H1 (cell line): ENCODE results near the gene MYL6B. TPM values are rescaled to one million over a fixed set of nuclear protein-coding genes. Genes with fewer than 3 reads are reported as not detected.

Experiments
- ASH2L ChIP-seq: fragments of 200-600, 300-600 bp; sonication (generic); IDR thresholded peaks from one replicate; pipeline ENCODE4 v1.7.1; 2017; ENCODE audit warnings: low read length
- ATF3 ChIP-seq: IDR thresholded peaks from 2 replicates; pipeline ENCODE4 v1.6.1; 2011; ENCODE audit warnings: low read depth, mild to moderate bottlenecking, low read length; ENCODE audit not compliant: insufficient read depth
- BACH1 ChIP-seq: IDR thresholded peaks from 2 replicates; pipeline ENCODE4 v1.6.1; 2012; ENCODE audit warnings: low read length, improper control_type of control experiment
- BCL11A ChIP-seq, 2 experiments: IDR thresholded peaks; one replicate each; pipeline ENCODE4 v1.6.1; 2011; ENCODE audit warnings: low read depth in 2 of 2, low read length in 2 of 2, mild to moderate bottlenecking in 2 of 2
- CEBPB ChIP-seq: IDR thresholded peaks from 2 replicates; pipeline ENCODE4 v1.6.1; 2012; ENCODE audit warnings: low read depth, low read length
- CREB1 ChIP-seq: IDR thresholded peaks from 2 replicates; pipeline ENCODE4 v1.6.1; 2012; ENCODE audit warnings: inconsistent platforms
- E2F6 ChIP-seq: IDR thresholded peaks from 2 replicates; pipeline ENCODE4 v1.6.1; 2012; ENCODE audit warnings: inconsistent platforms
- EGR1 ChIP-seq: IDR thresholded peaks from 2 replicates; pipeline ENCODE4 v1.6.1; 2011; ENCODE audit warnings: low read depth, low read length, borderline replicate concordance
- EP300 ChIP-seq, 2 experiments: IDR thresholded peaks; 1 replicate in 1 of 2; 2 replicates in 1 of 2; pipeline ENCODE4 v1.6.1; 2011 to 2012; ENCODE audit warnings: low read depth in 2 of 2, low read length in 2 of 2, mild to moderate bottlenecking in 2 of 2, borderline replicate concordance in 1 of 2, inconsistent platforms in 1 of 2, moderate library complexity in 1 of 2
- JUND ChIP-seq: IDR thresholded peaks from 2 replicates; pipeline ENCODE4 v1.6.1; 2011; ENCODE audit warnings: mild to moderate bottlenecking, improper control_type of control experiment, low read length
- KDM1A ChIP-seq: fragments of 200-600, 300-600 bp; sonication (generic); IDR thresholded peaks from 2 replicates; pipeline ENCODE4 v1.7.1; 2016; ENCODE audit warnings: mild to moderate bottlenecking, low read length, borderline replicate concordance
- KDM5A ChIP-seq: fragments of 200-600 bp; IDR thresholded peaks from 2 replicates; pipeline ENCODE4 v1.7.1; 2012; ENCODE audit warnings: mild to moderate bottlenecking, low read length, inconsistent platforms, mixed read lengths
- NANOG ChIP-seq: IDR thresholded peaks from 2 replicates; pipeline ENCODE4 v1.6.1; 2011; ENCODE audit warnings: low read length, low read depth, mild to moderate bottlenecking, inconsistent platforms; ENCODE audit not compliant: insufficient read depth, poor library complexity, severe bottlenecking
- NRF1 ChIP-seq: IDR thresholded peaks from 2 replicates; pipeline ENCODE4 v1.6.1; 2011; ENCODE audit warnings: mild to moderate bottlenecking, low read depth, low read length, improper control_type of control experiment
- SAP30 ChIP-seq: fragments of 300-600 bp; sonication (generic); IDR thresholded peaks from 2 replicates; pipeline ENCODE4 v1.7.1; 2012; ENCODE audit warnings: low read length, moderate library complexity, mild to moderate bottlenecking, inconsistent platforms; ENCODE audit not compliant: insufficient read depth, insufficient replicate concordance
- SIX5 ChIP-seq: IDR thresholded peaks from 2 replicates; pipeline ENCODE4 v1.6.1; 2011; ENCODE audit warnings: mild to moderate bottlenecking, low read depth, low read length
- SP1 ChIP-seq: IDR thresholded peaks from 2 replicates; pipeline ENCODE4 v1.6.1; 2011; ENCODE audit warnings: low read depth, low read length
- SP4 ChIP-seq: IDR thresholded peaks from 2 replicates; pipeline ENCODE4 v1.6.1; 2012; ENCODE audit warnings: low read length, inconsistent platforms
- SRF ChIP-seq: IDR thresholded peaks from 2 replicates; pipeline ENCODE4 v1.6.1; 2011; ENCODE audit warnings: mild to moderate bottlenecking, low read depth, low read length, moderate library complexity
- TAF1 ChIP-seq: IDR thresholded peaks from 2 replicates; pipeline ENCODE4 v1.6.1; 2011; ENCODE audit warnings: mild to moderate bottlenecking, low read depth, low read length
- TAF7 ChIP-seq: optimal IDR thresholded peaks from 2 replicates; pipeline ENCODE3; 2011; ENCODE audit warnings: low read depth, mild to moderate bottlenecking, inconsistent platforms, low read length, moderate library complexity, borderline replicate concordance
- USF2 ChIP-seq: IDR thresholded peaks from 2 replicates; pipeline ENCODE4 v1.6.1; 2011; ENCODE audit warnings: low read length, improper control_type of control experiment
- YY1 ChIP-seq: IDR thresholded peaks from 2 replicates; pipeline ENCODE4 v1.6.1; 2011; ENCODE audit warnings: low read depth, mild to moderate bottlenecking, low read length
- polyA plus RNA-seq, 7 experiments: library from polyadenylated mRNA; depleted of rRNA in 3 of 7; stranded (reverse) in 5 of 7; unstranded in 2 of 7; fragments of >200 nt in 5 of 7; fragments of 200-250 nt in 2 of 7; gene quantifications; 1 replicate in 5 of 7; 2 replicates in 1 of 7; 4 replicates in 1 of 7; pipeline versions ENCODE4 v1.2.1 to v1.2.3, GENCODE V29; 2011 to 2013; ENCODE audit warnings: missing spikeins in 2 of 7, mixed read lengths in 2 of 7
- total RNA-seq: library from RNA; stranded (reverse); fragmentation: NEBNext Ultra II Directional; extraction: Animal tissue kit (Norgen Biotek cat#: 25700); gene quantifications from 2 replicates; pipeline ENCODE4 v1.2.1, GENCODE V29; 2021

Gene MYL6B
- total and polyA plus RNA-seq, 2 of the 8 experiments (the other 6 are each of a cell fraction or from before 2014, with no cell fraction given), result 163 to 202 TPM

- TF ChIP-seq ASH2L (no peak), E2F6 (no peak), JUND (peak; percentile 100), CREB1 (peak; percentile 92), SRF (no peak), NRF1 (no peak; the same call in 1 of the 2 replicates), TAF7 (peak; percentile 98), TAF1 (peak; percentile 99), EP300 (IDR thresholded peaks at IDR 0.05; ENCODE audit: borderline replicate concordance in 1 of 2, low read depth in 2 of 2, low read length in 2 of 2) (peak in 1 of 2 experiments; percentile 75; a peak in 2 of 3 replicates), SAP30 (peak; percentile 12), USF2 (no peak), KDM1A (no peak), SP4 (no peak), YY1 (peak; percentile 93), SIX5 (no peak), ATF3 (no peak), BACH1 (no peak), CEBPB (peak; percentile 88), BCL11A (IDR thresholded peaks at IDR 0.05; ENCODE audit: low read depth in 2 of 2, low read length in 2 of 2) (no peak), EGR1 (no peak), SP1 (no peak), KDM5A (peak; percentile 44; the same call in 1 of the 2 replicates), NANOG (peak; percentile 61)
Observed at GRCh38 chr12:56158029-56158925, 5.9 kb downstream of the MYL6B start, which contains the start of gene MYL6 (continued).
